PC-3 (cell line): Measurements from ENCODE around the gene CFAP53. TPM values are rescaled to one million over a fixed set of nuclear protein-coding genes. Genes with fewer than 3 reads are reported as not detected.

Experiments
- ATAC-seq: fragments of 200-7000 bp; cut with Tn5 transposase; 2 replicates; pipeline ENCODE4 v1.9.1; 2020; ENCODE audit warnings: mild to moderate bottlenecking, moderate library complexity
- BruUV-seq: library from RNA; stranded (reverse); fragments of 400-500 nt; replicated peaks from 2 replicates; lab custom pipeline; 2021; lab: Mats Ljungman, UMichigan
- CTCF ChIA-PET: fragments of 300-600 bp; sonication (Branson Sonifier 250); formaldehyde crosslinking; loops from one replicate; lab custom pipeline; 2022; ENCODE audit warnings: antibody characterized with exemption; lab: Charles Lee
- POLR2A ChIA-PET: fragments of 300-600 bp; sonication (Branson Sonifier 250); formaldehyde crosslinking; loops from one replicate; lab custom pipeline; 2022; ENCODE audit warnings: antibody characterized with exemption; ENCODE audit not compliant: unreplicated experiment; lab: Charles Lee
- DNase-seq: peaks from one replicate; pipeline ENCODE4 v3.0.0-alpha.2; 2015
- H2AFZ ChIP-seq: fragments of 300-600 bp; sonication (generic); 2 replicates; pipeline ENCODE4 v1.6.0; 2016; ENCODE audit warnings: antibody characterized with exemption, low read length
- H3F3A ChIP-seq: fragments of 300-600 bp; sonication (generic); one replicate; pipeline ENCODE4 v1.6.0; 2017; ENCODE audit warnings: antibody characterized with exemption, low read length, control low read depth, mild to moderate bottlenecking; ENCODE audit not compliant: unreplicated experiment
- H3K27ac ChIP-seq: fragments of 300-600 bp; sonication (generic); 2 replicates; pipeline ENCODE4 v1.5.1; 2016; ENCODE audit warnings: mild to moderate bottlenecking, low read length
- H3K27me3 ChIP-seq: fragments of 300-600 bp; sonication (generic); 2 replicates; pipeline ENCODE4 v1.6.1; 2016; ENCODE audit warnings: low read length, mixed read lengths
- H3K36me3 ChIP-seq: fragments of 300-600 bp; sonication (generic); 2 replicates; pipeline ENCODE4 v1.6.1; 2016; ENCODE audit warnings: low read depth, mixed run types, low read length, mixed read lengths
- H3K4me1 ChIP-seq: fragments of 300-600 bp; sonication (generic); 2 replicates; pipeline ENCODE4 v1.5.1; 2016; ENCODE audit warnings: low read length; ENCODE audit not compliant: insufficient read depth
- H3K4me2 ChIP-seq: fragments of 300-600 bp; sonication (generic); 2 replicates; pipeline ENCODE4 v1.6.0; 2016; ENCODE audit warnings: low read length
- H3K4me3 ChIP-seq: fragments of 300-600 bp; sonication (generic); 2 replicates; pipeline ENCODE4 v1.5.1; 2016; ENCODE audit warnings: mild to moderate bottlenecking, low read length, mixed read lengths
- H3K79me2 ChIP-seq: fragments of 300-600 bp; sonication (generic); 2 replicates; pipeline ENCODE4 v1.6.1; 2017; ENCODE audit warnings: low read length, mixed read lengths
- H3K9ac ChIP-seq: fragments of 300-600 bp; sonication (generic); 2 replicates; pipeline ENCODE4 v1.6.0; 2016; ENCODE audit warnings: mild to moderate bottlenecking, low read length
- H3K9me2 ChIP-seq: fragments of 300-600 bp; sonication (generic); replicated peaks from 2 replicates; pipeline ENCODE4 v1.6.1; 2016; ENCODE audit warnings: mixed run types, low read length, mixed read lengths
- H3K9me3 ChIP-seq: fragments of 300-600 bp; sonication (generic); 2 replicates; pipeline ENCODE4 v1.6.1; 2016; ENCODE audit warnings: low read length, mixed read lengths
- H4K20me1 ChIP-seq: fragments of 300-600 bp; sonication (generic); 2 replicates; pipeline ENCODE4 v1.6.1; 2016; ENCODE audit warnings: low read length, mixed read lengths
- CTCF ChIP-seq: fragments of 300-600 bp; sonication (generic); conservative IDR thresholded peaks from 2 replicates; pipeline ENCODE4 v1.5.1; 2017; ENCODE audit warnings: antibody characterized with exemption, low read depth, mild to moderate bottlenecking, low read length
- EZH2 ChIP-seq: fragments of 300-600 bp; sonication (generic); IDR thresholded peaks from one replicate; pipeline ENCODE4 v1.6.1; 2017; ENCODE audit warnings: antibody characterized with exemption, mild to moderate bottlenecking, low read length; ENCODE audit not compliant: unreplicated experiment
- EZH2phosphoT487 ChIP-seq: fragments of 300-600 bp; sonication (generic); IDR thresholded peaks from 2 replicates; pipeline ENCODE4 v1.6.1; 2018; ENCODE audit warnings: mild to moderate bottlenecking, antibody characterized with exemption, low read length, borderline replicate concordance
- intact Hi-C: fragments of 100-400 bp; cut with micrococcal nuclease; formaldehyde crosslinking; loops from 2 replicates; pipeline ENCODE4 v1.9.0; 2023
- total RNA-seq: library from RNA; depleted of rRNA; stranded (reverse); fragments of >200 nt; gene quantifications from 2 replicates; pipeline ENCODE4 v1.2.3, GENCODE V29; 2014

CFAP53 gene
- total RNA-seq, 1 experiment from 2014 or later, result not detected

GRCh38 chr18:50181590-50181989 lies 84.7 kb downstream of the CFAP53 start:
- no peak for ATAC-seq
- H3K79me2 ChIP-seq, result 0 out of 2 replicates have a peak, but pooled peaks cover 14% of the 10 kb centered on the region
- no TSS peak for BruUV-seq
- H3K9me2 ChIP-seq, result no peaks in the 10 kb centered on the region
- H3K9me3 ChIP-seq, result no peaks in the 10 kb centered on the region
- no peak for DNase-seq
- POLR2A ChIA-PET, result no interaction called here
- intact Hi-C loops, result no loop called here
- CTCF ChIA-PET, result no interaction called here
- H3K9ac ChIP-seq, result no peak overlapping the region
- H3K27ac ChIP-seq, result no peak overlapping the region
- H3K4me1 ChIP-seq, result peaks cover 12% of the 10 kb centered on the region; the same call in 1 of the 2 replicates
- no peaks in the 10 kb centered on the region for H3F3A ChIP-seq
- no peak for TF ChIP-seq CTCF
- no peaks in the 10 kb centered on the region for H3K27me3 ChIP-seq
- no peaks in the 10 kb centered on the region for H4K20me1 ChIP-seq
- H3K4me3 ChIP-seq, result no peak overlapping the region
- H2AFZ ChIP-seq, result no peak overlapping the region
- no peaks in the 10 kb centered on the region for H3K36me3 ChIP-seq
- no peak overlapping the region for H3K4me2 ChIP-seq

GRCh38 chr18:50179465-50179864 lies 86.8 kb downstream of the CFAP53 start:
- Histone ChIP-seq H3K9me2 (no peaks in the 10 kb centered on the region), H2AFZ (no peak overlapping the region), H3K4me1 (peaks cover 12% of the 10 kb centered on the region; the same call in 1 of the 2 replicates), H3K27ac (no peak overlapping the region), H3K4me2 (no peak overlapping the region), H3K36me3 (no peaks in the 10 kb centered on the region), H3K79me2 (0 out of 2 replicates have a peak, but pooled peaks cover 14% of the 10 kb centered on the region), H4K20me1 (no peaks in the 10 kb centered on the region), H3K27me3 (no peaks in the 10 kb centered on the region), H3K9ac (no peak overlapping the region), H3F3A (no peaks in the 10 kb centered on the region), H3K4me3 (no peak overlapping the region), H3K9me3 (no peaks in the 10 kb centered on the region)
- BruUV-seq, result no TSS peak
- ChIA-PET CTCF (no interaction called here), POLR2A (no interaction called here)
- TF ChIP-seq EZH2 (no peak), EZH2phosphoT487 (no peak), CTCF (no peak)
- ATAC-seq (no peak), DNase-seq (no peak)
- intact Hi-C loops, result no loop called here

GRCh38 chr18:50177294-50177992 lies 88.9 kb downstream of the CFAP53 start:
- CTCF ChIA-PET, result no interaction called here
- no TSS peak for BruUV-seq
- TF ChIP-seq CTCF (no peak), EZH2phosphoT487 (no peak), EZH2 (no peak)
- H3F3A ChIP-seq, result no peaks in the 10 kb centered on the region
- no peak overlapping the region for H2AFZ ChIP-seq
- 0 out of 2 replicates have a peak, but pooled peaks cover 10% of the 10 kb centered on the region for H3K79me2 ChIP-seq
- H3K4me3 ChIP-seq, result no peak overlapping the region
- DNase-seq (no peak), ATAC-seq (no peak)
- no peak overlapping the region for H3K9ac ChIP-seq
- no peaks in the 10 kb centered on the region for H3K9me3 ChIP-seq
- H3K4me2 ChIP-seq, result no peak overlapping the region
- H3K27ac ChIP-seq, result no peak overlapping the region
- no peaks in the 10 kb centered on the region for H3K36me3 ChIP-seq
- H4K20me1 ChIP-seq, result no peaks in the 10 kb centered on the region
- H3K27me3 ChIP-seq, result no peaks in the 10 kb centered on the region
- H3K4me1 ChIP-seq, result 0 out of 2 replicates have a peak, but pooled peaks cover under 1% of the 10 kb centered on the region
- no peaks in the 10 kb centered on the region for H3K9me2 ChIP-seq
- POLR2A ChIA-PET, result interaction anchor here (0.7 kb wide), 1 partner anchor 11 kb away, joined by 3 read pairs; no protein-coding TSS in a partner anchor
- intact Hi-C loops, result no loop called here
